Activated T-helper 1 cell treated with Interleukin-2 at 50 U/mL for 16 hours (primary cell): Measurements from ENCODE around the gene PTPRU.

ENCODE experiments used
- DNase-seq: peaks from one replicate; pipeline ENCODE4 v3.0.0-alpha.2; 2020; ENCODE audit warnings: low read depth

Gene PTPRU

DNA sequence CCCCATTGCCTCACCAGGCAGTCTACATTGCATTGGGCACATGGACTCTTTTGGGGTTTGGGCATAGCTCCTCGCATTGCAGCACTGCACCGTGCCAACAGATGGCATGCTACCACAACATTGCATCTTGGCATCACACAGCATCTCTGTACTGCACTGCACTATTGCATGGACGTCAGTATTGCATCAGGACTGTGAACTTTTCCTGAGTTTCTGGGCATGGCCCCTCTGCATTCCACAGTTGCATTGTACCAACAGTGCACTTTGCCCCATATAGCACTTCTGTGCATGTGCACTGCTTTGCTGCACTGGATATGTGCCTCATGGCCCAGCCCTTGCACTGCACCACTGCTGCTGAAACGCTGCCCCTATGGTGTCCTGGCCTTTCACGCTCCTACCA lies 9.6 kb downstream of the PTPRU start:
- DNase-seq, result no peak

DNA sequence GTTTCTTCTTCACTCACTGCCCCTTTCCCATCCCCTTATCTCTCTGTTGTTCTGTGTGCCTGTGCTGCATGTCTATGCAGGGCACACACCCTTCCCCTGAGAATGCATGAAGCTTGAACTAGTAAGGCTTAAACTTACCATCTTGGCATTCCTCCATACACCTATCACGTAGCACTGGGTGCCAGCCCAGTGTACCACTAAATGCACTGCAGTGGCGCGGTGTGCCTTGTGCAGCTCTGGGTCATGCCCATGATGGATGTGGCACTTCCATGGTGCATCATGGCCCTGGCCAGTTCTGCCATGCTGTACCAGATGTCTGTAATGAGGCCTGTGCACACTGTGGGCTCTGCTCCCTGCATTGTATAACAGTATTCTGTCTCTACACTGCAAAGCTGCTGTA lies 10.7 kb downstream of the PTPRU start:
- DNase-seq, result no peak

DNA sequence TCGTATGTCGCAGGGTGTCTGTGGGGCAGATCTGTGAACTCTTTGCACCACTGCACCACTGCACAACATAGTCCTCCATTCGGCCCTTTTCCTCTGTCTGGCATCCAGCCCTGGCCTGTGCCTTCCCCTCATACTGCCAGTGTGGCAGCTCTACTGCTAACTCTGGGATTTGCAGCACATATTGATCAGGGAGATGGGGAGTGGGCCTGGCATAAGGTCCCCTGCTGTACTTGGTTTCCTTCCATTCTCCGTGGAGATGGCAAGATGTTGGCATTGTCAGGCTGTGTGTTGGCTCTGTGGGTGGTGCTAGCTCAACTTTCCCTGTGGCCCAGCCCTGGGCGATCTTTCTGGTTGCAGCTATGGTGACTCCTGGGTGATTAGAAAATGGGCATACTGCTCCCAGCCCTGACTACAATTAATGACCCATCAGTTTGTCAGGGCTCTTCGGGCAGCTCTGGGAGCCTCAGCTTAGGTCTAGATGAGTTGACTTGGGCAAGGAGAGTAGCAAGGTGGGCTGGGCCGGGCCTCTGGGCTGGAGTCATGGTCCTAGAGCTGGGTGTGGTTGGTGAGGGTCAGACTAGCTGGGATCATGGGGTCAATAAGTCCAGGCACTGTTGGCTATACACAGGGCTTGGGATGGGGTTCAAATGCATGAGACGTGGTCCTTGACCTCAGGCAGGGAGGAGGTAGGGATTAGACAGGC lies 11.4 kb downstream of the PTPRU start:
- no peak for DNase-seq

DNA sequence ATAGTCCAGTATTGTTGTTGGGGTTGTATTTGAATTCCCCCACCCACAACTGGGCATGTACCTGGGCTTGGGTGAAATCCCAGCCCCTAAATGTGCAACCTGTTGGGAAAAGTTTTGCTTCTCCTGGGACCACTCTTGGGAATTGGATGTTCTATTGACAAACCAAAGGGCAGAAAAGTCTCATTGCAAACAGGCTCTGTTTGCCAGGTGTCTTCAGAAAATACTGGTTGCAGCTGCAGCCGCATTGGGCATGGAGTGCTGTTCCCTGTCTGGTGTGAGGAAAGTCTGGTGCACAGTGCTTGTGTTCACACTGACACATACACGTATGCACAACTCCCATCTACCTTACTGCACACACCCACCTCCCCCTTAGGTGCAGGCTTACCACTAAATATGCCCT lies 12.1 kb downstream of the PTPRU start:
- no peak for DNase-seq

DNA sequence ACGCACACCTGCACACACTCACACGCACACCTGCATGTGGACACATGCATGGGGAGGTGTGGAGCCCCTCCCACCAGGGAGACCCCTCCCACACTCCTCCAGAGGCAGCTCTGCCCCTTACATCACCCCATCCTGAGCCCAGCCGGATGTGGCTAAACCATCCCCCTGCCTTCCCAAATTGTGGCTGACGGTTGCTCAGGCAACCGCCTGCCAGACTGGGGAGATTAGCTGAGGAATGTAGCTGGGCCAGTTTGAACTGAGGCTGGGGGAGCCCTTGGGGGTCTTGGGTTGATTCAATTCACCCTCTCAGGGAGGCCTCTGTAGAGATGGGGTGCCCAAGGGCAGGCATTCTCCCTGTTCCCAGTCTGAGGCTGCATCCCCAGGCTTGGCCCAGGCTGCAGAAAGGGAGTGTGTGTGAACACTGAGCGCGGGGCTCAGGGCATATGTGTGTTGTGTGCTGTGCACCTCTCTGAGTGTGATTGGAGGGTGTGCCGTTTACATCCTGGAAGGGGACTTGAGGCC lies 12.9 kb downstream of the PTPRU start:
- DNase-seq, result no peak

DNA sequence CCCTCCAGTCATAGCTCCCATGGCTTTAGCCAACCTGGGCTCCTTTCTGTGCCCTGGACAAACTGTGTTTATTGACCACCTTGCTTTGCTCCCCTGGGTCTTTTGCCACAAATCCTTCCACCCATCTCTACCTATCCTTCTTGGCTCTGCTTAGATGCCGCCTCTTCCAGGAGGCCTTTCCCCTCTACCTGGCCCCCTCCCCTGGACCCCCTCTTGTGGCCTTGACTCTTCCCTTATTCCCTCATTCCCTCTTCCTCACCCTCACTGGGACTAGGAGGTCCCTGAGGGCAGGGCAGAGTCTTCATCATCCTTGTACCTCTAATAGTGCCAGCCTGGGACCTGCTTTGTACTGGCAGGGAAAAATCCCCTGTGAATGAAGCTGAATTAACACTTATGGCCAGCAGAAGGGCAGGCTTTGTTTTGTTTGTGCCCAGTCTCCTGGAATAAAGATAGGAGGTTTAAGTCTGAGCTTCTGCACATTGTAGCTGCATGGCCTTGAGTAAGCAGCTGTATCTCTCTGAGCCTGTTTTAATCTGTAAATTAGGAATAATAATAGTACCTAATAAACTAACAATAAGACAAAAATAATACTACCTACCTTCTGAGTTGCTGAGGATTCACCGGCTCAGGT lies 13.7 kb downstream of the PTPRU start:
- no peak for DNase-seq

DNA sequence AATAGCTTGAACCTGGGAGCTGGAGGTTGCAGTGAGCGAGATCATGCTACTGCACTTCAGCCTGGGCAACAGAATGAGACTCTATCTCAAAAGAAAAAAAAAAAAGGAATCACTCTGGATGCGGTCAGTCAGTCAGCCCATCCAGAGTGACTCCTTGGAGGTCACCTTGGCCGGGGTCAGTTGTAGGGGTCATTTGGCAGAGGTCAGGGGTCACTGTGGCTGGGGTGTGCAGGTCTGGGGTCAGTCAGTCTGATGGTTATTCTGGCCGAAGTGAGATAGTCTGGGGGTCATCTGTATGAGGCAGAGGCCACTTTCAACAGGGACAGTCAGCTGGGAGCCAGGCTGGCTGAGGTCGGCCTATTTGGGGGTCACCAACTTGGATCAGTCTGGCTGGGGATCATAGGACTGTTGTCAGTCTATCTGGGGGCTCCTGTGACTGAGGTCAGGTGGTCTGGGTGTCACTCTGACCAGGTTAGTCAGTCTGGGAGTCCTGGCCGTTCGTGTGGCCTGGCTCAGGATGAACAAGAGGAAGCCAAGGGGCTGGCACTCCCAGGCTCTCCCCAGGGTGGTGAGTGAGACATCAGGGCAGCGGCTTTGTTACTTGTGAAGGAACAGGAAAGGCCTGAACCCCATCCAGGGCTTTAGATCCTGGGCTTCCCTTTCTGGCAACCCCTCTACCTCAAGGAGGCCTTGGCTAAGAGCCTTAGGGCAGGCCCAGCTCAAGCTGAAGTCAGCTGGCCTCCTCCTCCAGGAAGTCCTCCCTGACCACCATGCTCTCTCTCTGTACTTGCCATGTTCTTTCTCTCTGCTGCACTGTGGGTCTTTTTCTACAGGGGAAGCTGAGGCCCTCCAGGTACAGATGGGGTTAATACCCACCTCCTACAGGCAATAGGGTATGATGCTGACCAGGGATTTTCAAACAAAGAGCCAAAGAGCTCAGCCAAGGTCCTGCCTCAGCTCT lies 15.1 kb downstream of the PTPRU start:
- DNase-seq, result no peak

DNA sequence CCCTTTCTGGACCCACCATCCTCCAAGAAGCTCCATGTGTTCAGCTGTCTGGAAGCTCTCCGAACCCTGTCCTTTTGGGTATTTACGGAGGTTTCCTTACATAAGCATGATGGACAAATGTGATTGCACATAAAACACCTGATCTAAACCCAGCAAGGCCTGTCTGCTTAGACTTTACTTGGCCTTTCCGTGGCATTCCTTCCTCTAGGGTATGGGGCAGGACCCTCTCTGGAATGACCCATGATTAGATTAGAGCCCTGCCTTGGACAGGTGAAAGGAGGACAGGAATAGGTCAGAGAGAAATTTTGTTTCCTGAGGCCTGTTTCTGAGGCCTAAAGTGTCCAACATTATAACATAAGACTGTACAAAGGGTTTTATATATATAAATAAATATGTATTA lies 16.9 kb downstream of the PTPRU start:
- no peak for DNase-seq

DNA sequence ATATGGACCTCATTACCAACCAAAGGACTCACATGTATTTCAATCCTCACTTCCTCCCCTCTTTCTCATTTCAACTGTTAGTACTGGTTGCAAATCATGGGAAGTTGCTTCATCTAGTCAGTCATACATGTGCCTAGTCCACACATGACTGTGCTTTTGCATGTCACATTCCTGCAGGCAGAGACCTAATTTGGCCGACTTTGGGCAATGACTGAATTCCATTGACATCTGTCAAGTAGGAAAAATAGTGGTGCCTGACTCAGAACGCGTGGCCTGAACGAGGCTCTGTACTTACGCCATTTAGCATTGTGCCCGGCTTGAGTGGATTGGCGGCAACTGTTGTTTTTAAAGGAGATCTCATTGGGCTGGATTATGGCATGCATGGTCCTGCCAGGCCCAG lies 18.0 kb downstream of the PTPRU start:
- DNase-seq, result no peak

DNA sequence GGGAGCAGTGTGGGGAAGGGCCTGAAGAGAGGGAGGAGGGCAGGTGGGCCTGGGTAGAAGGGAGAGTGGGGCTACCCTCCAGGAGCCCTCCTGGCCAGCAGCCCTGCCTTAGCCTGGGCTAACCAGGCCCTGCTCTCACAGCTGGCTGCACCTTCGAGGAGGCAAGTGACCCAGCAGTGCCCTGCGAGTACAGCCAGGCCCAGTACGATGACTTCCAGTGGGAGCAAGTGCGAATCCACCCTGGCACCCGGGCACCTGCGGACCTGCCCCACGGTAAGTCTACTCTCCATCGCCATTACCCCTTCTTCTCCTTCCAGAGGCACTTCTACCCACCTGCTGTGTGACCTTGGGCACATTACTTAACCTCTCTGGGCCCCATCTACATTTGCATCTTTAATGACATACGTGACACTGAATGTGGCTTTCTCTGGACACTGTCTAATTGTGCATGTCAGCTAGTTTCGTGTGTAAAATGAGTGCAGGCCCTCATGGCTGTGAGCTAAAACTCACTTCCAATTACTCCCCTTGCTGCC lies 18.9 kb downstream of the PTPRU start:
- no peak for DNase-seq

DNA sequence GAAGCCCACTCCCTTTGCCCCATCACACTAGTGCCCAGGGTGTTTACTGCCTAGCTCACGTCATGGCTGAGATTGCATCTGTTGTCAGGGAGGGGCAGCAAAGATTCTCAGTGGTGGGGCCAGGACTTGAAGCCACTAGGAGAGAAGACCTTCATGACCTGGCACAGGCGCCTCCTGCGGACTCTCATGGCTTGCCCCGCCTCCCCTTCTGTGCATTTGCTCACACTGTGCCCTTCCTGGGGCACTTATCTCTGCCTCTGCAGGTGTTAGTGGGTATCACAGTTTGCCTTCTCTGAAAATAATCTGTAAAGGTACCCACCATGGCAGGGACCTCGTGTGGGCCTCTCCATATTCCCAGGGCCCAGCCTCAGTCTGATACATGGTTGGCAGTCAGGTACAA lies 20.1 kb downstream of the PTPRU start:
- DNase-seq, result no peak

DNA sequence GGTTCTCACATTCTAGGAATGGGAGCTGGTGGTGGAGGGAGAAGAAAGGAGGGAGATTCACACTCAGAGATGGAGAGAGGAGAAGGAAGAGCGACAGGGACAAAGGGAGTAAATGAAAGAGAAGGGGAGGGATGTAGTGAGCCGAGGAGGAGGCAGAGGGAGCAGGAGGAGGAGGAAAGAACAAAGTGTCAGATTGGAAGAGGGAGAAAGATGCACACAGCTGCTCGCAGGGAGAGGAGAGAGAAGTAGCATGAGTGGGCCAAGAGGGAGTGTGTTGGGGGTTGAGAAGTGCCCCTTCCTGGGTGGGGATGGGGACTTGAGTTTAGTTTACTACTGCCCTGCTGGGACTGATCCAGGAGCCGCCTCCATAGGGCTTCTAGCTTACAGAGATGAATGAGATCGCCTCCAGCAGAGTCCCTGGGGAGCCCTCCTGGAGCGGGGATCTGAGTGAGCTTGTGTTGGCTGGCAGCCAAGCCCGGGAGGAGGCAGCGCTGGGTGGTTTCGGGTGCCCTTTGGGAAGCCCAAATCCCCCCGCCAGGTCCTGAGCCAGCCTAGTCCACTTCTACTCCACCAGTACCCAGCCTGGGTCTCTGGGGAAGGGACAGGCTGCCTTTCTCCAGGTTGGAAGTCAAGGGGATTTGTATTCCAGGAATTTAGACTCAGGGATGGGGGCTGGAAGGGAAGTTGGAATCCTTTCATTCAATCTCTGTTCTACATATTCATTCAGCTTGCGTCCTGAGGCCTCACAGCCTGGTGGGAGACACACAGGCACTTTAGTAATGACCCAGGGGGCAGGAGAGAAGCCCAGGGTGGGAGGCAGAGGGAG lies 20.9 kb downstream of the PTPRU start:
- DNase-seq, result no peak

DNA sequence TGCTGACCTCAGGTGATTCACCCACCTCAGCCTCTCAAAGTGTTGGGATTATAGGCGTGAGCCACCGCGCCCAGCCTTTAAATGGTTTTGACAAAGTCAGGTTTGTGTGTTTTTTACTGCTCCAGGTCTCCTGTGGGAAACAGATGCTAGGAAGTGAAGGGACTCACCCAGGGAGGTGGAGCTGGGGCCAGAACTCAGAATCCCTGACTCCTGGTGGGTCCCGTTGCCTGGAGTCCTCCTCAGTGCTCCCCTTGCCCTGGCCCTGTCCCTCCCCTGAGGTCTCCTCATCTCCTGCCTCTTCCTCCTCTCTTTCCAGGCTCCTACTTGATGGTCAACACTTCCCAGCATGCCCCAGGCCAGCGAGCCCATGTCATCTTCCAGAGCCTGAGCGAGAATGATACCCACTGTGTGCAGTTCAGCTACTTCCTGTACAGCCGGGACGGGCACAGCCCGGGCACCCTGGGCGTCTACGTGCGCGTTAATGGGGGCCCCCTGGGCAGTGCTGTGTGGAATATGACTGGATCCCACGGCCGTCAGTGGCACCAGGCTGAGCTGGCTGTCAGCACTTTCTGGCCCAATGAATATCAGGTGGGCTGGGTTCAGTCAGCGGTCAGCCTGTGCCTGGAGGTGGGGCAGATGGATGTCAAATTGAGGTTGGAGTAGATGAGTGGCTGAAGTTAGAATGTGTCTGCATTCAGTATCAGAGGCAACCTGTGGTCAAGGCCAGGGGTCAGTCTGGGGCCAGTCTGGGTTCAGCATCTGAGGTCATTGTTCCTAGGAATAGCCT lies 22.1 kb downstream of the PTPRU start:
- no peak for DNase-seq

DNA sequence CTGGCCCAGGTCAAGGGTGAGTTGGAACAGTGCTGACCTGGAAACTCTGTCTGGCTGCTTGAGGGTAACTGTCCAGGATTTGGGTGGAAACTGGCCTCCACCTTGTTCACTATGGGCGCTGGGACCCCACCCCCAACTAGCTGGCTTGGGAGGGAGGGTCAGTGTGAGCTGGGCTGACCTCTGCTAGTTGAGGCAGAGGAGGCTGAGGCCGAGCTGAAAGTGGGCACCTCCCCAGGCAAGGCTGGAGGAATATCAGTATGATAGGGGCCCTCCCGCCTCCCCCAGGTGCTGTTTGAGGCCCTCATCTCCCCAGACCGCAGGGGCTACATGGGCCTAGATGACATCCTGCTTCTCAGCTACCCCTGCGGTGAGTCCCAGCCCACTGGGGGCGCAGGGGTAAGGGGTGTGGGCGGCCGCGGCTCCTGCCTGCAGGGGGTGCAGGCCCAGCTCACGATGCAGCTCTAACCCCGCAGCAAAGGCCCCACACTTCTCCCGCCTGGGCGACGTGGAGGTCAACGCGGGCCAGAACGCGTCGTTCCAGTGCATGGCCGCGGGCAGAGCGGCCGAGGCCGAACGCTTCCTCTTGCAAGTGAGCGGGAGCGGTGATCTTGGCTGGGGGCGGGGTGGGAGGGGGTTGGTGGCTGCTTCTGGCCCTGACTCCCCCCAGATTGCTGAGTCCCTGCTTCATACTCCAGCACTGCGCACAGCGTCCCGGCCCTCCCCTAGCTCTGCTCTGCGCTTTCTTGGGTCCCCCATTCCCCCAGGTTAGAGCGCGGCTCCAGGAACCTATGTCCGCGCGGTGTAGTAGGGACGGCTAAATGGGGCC lies 22.9 kb downstream of the PTPRU start:
- no peak for DNase-seq

DNA sequence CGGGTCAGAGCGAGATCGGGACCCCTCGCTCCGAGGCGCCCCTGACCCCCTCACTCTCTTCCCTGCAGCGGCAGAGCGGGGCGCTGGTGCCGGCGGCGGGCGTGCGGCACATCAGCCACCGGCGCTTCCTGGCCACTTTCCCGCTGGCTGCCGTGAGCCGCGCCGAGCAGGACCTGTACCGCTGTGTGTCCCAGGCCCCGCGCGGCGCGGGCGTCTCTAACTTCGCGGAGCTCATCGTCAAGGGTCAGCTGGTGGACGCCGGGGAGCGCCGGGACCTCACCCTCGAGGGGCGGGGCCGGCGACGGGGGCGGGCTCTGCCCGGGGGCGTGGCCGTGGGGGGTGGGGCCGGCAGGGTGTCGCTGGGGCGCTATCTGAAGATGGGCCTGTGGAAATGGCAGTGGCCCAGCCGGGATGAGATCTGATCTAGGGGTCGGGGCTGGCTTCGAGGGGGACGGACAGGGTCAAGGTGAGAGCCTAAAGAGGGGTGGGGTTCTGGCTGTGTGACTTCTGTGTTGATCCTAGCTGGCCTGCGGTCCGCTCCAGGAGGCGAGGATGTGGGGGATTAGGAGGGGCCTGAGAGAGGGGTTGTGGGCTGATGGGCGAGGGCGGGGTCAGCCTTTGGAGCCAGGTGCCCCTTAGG lies 23.6 kb downstream of the PTPRU start:
- DNase-seq, result no peak

DNA sequence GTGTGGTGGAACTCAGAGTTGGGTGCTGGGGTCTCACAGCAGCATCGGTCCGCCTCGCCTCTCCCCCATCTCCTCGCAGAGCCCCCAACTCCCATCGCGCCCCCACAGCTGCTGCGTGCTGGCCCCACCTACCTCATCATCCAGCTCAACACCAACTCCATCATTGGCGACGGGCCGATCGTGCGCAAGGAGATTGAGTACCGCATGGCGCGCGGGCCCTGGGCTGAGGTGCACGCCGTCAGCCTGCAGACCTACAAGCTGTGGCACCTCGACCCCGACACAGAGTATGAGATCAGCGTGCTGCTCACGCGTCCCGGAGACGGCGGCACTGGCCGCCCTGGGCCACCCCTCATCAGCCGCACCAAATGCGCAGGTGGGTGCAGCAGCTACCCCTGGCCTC lies 24.2 kb downstream of the PTPRU start:
- no peak for DNase-seq

DNA sequence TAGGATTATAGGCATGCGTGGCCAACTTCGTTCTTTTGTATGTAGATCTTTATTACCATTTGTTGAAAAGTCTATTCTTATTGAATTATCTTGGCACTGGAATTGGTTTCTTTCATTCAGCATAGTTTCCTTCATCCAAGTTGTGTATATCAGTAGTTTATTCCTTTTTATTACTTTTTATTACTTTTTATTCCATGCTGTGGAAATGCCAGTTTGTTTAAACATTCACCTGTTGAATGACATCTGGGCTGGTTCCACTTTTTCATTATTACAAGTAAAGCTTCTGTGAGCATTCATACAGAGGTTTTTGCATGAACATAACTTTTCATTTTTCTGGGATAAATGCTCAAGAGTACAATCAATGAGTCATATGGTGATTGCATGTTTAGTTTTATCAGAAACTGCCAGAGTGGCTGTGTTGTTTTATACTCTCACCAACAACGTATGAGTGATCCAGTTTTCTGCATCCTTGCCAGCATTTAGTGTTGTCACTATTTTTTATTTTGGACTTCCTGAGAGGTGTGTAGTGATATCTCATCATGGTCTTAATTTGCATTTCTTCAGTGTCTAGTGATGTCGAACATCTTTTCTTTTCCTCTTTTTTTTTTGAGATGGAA lies 28.6 kb downstream of the PTPRU start:
- no peak for DNase-seq

DNA sequence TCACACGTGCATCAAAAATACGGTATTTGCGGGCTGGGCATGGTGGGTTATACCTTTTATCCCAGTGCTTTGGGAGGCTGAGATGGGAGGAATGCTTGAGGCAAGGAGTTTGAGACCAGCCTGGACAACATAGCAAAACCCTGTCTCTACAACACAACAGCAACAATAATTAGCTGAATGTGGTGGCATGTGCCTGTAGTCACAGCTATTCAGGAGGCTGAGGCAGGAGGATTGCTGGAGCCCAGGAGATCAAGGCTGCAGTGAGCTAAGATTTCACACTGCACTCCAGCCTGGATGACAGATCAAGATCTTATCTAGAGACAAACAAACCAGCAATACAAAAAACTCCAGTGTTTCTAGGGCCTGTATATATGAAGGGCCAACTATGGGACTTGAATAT lies 30.6 kb downstream of the PTPRU start:
- DNase-seq, result no peak
